PC-9 (cell line): ENCODE data around the gene LHX6.

Source experiments
- EZH2 ChIP-seq: fragments of 200-600 bp; sonication (generic); IDR thresholded peaks from 2 replicates; pipeline ENCODE4 v1.8.0; 2017; ENCODE audit warnings: antibody characterized with exemption, low read depth
- TF ChIP-seq, protein P1 (sequence below): fragments of 200-600 bp; sonication (generic); conservative IDR thresholded peaks from 2 replicates; pipeline ENCODE4 v1.6.1; 2017; ENCODE audit warnings: mixed run types, antibody characterized with exemption, mild to moderate bottlenecking, moderate library complexity

DNA sequence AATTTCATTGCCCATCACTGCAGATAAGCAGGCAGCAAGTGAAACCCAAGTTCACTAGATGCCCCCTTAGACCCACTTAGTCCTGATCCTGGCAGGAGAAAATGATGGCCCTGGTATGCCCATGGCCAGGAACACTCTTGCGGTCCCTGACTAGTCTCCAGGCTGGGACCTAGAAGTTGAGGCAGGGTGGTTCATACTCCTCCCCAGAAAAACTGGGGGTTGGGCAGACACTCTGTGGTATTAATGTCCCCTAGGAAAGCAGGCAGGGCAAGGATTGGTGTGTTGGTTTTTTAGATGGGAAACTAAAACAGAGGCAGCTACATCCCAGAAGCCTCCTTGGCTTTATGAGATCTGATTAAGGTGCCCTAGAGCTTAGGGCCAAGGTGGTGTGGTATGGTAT is 13.1 kb downstream of the LHX6 start:
- TF ChIP-seq, protein P1, sequence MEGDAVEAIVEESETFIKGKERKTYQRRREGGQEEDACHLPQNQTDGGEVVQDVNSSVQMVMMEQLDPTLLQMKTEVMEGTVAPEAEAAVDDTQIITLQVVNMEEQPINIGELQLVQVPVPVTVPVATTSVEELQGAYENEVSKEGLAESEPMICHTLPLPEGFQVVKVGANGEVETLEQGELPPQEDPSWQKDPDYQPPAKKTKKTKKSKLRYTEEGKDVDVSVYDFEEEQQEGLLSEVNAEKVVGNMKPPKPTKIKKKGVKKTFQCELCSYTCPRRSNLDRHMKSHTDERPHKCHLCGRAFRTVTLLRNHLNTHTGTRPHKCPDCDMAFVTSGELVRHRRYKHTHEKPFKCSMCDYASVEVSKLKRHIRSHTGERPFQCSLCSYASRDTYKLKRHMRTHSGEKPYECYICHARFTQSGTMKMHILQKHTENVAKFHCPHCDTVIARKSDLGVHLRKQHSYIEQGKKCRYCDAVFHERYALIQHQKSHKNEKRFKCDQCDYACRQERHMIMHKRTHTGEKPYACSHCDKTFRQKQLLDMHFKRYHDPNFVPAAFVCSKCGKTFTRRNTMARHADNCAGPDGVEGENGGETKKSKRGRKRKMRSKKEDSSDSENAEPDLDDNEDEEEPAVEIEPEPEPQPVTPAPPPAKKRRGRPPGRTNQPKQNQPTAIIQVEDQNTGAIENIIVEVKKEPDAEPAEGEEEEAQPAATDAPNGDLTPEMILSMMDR, result no peak
- no peak for TF ChIP-seq EZH2
